Kidney (tissue), 14 donors: ENCODE data around the gene ATP2B1. TPM values are rescaled to one million over a fixed set of nuclear protein-coding genes. Genes with fewer than 3 reads are reported as not detected.

Experiments
- DNase-seq, 5 donors: peaks; one replicate each; pipeline ENCODE4 v3.0.0-alpha.2; 2013 to 2020
- FAIRE-seq: peaks from 2 replicates; lab custom pipeline; 2012; peaks lifted over from hg19 to GRCh38; lab: Jason Lieb, UNC
- H3K27ac ChIP-seq, 2 donors: one replicate each; pipeline ENCODE4 v1.7.0; 2013; ENCODE audit warnings: low read depth in 2 of 2, low read length in 2 of 2, inconsistent platforms in 1 of 2
- H3K27me3 ChIP-seq: one replicate; pipeline ENCODE4 v1.7.1; 2013; ENCODE audit warnings: low read length, inconsistent platforms; ENCODE audit not compliant: control insufficient read depth, insufficient read depth
- H3K36me3 ChIP-seq, 3 donors: one replicate each; pipeline versions ENCODE4 v1.7.0 to v1.7.1; 2013; ENCODE audit warnings: low read length in 3 of 3, control low read depth in 1 of 3, inconsistent platforms in 1 of 3; ENCODE audit not compliant: insufficient read depth in 3 of 3, control insufficient read depth in 2 of 3
- H3K4me1 ChIP-seq, 3 donors: one replicate each; pipeline versions ENCODE4 v1.7.0 to v1.7.1; 2013; ENCODE audit warnings: low read length in 3 of 3, inconsistent platforms in 1 of 3, low read depth in 1 of 3; ENCODE audit not compliant: control insufficient read depth in 2 of 3, insufficient read depth in 2 of 3
- H3K4me3 ChIP-seq, 3 donors: one replicate each; pipeline versions ENCODE4 v1.7.0 to v1.8.1; 2013; ENCODE audit warnings: low read length in 3 of 3, control low read depth in 1 of 3, inconsistent platforms in 1 of 3
- H3K9ac ChIP-seq, 3 donors: one replicate each; pipeline versions ENCODE4 v1.7.0 to v1.7.1; 2013; ENCODE audit warnings: low read length in 3 of 3, control low read depth in 1 of 3, inconsistent platforms in 1 of 3
- H3K9me3 ChIP-seq, 3 donors: one replicate each; pipeline versions ENCODE4 v1.7.0 to v1.7.1; 2013; ENCODE audit warnings: low read length in 3 of 3, control low read depth in 1 of 3, inconsistent platforms in 1 of 3; ENCODE audit not compliant: control insufficient read depth in 2 of 3, insufficient read depth in 1 of 3
- intact Hi-C: fragments of 100-400 bp; cut with DNase I; formaldehyde crosslinking; loops from one replicate; pipeline ENCODE4 v1.11.1; 2022
- polyA plus RNA-seq: library from polyadenylated mRNA; stranded (reverse); fragments of 350-450 nt; fragmentation: Illumina TruSeq; extraction: RNeasy Lipid Tissue Mini Kit (QIAGEN cat#74804); gene quantifications from one replicate; pipeline ENCODE4 v1.2.3, GENCODE V29; 2014; ENCODE audit warnings: low read depth, low replicate concordance; ENCODE audit not compliant: insufficient read depth
- total RNA-seq: library from RNA; stranded (reverse); fragmentation: NEBNext Ultra II Directional; extraction: Animal tissue kit (Norgen Biotek cat#: 25700); gene quantifications from one replicate; pipeline ENCODE4 v1.2.1, GENCODE V29; 2021
- TF ChIP-seq, protein P1 (sequence below): IDR thresholded peaks from 3 replicates; pipeline ENCODE4 v1.5.1; 2012; ENCODE audit warnings: mild to moderate bottlenecking, moderate library complexity, borderline replicate concordance; ENCODE audit not compliant: insufficient read depth; ENCODE audit errors: extremely low read depth
- donor health status: control.
- donor health status: control.
- donor health status: control.
- donor health status: control.
- donor health status: control.
- donor health status: DM: yes; HTN: yes; CAD: no.
- donor health status: Normal renal cell carcinoma (clear cell type).

Gene ATP2B1
- total and polyA plus RNA-seq, 2 donors from 2014 or later = 6.3 to 53.4 TPM

DNA sequence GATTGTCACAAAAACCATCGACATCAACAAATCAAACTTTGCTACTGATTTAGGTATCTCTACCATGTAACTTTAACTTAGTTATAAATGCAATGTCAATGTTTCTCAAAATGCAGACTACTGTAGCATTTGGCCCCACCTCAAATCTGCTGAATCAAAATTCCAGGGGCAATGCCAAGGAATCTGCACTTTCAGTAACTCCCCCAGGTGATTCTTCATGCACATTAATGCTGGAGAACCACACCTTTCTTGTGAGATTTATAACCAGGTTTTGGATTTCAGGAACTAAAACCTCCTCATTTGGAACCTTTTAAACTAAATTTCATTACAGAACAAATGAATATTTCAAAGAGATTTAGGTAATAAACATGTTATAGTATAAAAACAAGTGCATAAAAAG is 4.9 kb downstream of the ATP2B1 start:
- no peaks in the 10 kb centered on the region for H3K9me3 ChIP-seq
- intact Hi-C loops = no loop called here
- H3K27me3 ChIP-seq = no peaks in the 10 kb centered on the region
- TF ChIP-seq, protein P1, sequence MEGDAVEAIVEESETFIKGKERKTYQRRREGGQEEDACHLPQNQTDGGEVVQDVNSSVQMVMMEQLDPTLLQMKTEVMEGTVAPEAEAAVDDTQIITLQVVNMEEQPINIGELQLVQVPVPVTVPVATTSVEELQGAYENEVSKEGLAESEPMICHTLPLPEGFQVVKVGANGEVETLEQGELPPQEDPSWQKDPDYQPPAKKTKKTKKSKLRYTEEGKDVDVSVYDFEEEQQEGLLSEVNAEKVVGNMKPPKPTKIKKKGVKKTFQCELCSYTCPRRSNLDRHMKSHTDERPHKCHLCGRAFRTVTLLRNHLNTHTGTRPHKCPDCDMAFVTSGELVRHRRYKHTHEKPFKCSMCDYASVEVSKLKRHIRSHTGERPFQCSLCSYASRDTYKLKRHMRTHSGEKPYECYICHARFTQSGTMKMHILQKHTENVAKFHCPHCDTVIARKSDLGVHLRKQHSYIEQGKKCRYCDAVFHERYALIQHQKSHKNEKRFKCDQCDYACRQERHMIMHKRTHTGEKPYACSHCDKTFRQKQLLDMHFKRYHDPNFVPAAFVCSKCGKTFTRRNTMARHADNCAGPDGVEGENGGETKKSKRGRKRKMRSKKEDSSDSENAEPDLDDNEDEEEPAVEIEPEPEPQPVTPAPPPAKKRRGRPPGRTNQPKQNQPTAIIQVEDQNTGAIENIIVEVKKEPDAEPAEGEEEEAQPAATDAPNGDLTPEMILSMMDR = no peak
- H3K4me3 ChIP-seq = peak overlapping the region in 2 of 3 donors; percentile 4 to 33
- FAIRE-seq = peak; percentile 65
- no peak overlapping the region for H3K9ac ChIP-seq
- H3K27ac ChIP-seq = no peak overlapping the region
- peaks cover 0 to 16% (median 4%) of the 10 kb centered on the region in 3 donors for H3K4me1 ChIP-seq
- peak in 2 of 5 donors; percentile 26 to 61 for DNase-seq
- H3K36me3 ChIP-seq = no peaks in the 10 kb centered on the region

DNA sequence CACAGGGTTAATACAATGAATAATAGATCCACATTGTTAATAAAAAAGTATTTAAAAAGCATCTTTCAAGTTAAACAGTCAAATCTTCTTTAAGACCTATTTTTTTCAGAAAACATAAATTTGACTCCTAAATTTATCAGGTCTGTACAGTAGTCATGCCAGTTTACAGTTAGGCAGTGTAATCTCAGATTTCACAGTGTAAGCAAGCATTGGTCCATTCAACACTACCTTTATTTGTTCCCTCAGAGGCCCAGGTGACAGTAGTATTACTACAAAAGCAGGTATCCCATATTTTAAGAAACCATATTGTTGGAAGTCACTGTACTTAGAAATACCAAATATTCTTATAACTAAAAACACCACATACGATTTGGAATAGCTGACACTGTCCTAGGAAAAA is 6.1 kb downstream of the ATP2B1 start:
- TF ChIP-seq, protein P1 = no peak
- intact Hi-C loops = no loop called here
- Histone ChIP-seq H3K4me1 (peaks cover 0 to 16% (median 4%) of the 10 kb centered on the region in 3 donors), H3K36me3 (no peaks in the 10 kb centered on the region), H3K4me3 (no peak overlapping the region), H3K9ac (no peak overlapping the region), H3K27me3 (no peaks in the 10 kb centered on the region), H3K9me3 (no peaks in the 10 kb centered on the region), H3K27ac (no peak overlapping the region)
- FAIRE-seq (no peak), DNase-seq (no peak)

DNA sequence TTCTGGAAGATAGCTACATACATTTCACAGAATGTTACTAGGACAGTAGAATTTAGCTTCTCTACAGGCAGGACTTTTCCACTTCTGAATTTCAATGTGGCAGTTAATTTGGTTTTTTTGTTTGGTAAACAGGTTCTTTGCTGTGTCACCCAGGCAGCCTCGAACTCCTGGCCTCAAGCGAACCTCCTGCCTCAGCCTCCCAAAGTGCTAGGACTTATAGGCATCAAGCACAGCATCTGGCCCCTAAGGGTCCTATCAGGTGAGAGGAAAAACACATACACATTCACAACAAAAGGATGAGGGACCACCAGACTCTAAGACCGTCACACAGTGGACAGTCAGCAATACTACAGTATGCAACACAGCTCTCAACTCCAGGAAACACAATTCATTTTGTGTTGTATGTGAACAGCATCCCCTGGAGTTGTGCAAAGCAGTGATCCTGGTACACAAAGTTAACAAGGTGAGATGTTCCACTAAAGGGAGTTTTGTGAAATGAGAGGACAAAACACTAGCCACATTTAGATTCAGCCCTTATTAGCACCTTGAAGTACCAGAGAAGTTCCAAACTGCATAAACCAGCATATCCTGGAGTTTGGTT is 6.9 kb downstream of the ATP2B1 start:
- H3K36me3 ChIP-seq = no peaks in the 10 kb centered on the region
- H3K27me3 ChIP-seq = no peaks in the 10 kb centered on the region
- no peak for FAIRE-seq
- no peak overlapping the region for H3K27ac ChIP-seq
- H3K4me3 ChIP-seq = no peak overlapping the region
- no peaks in the 10 kb centered on the region for H3K9me3 ChIP-seq
- TF ChIP-seq, protein P1 = no peak
- peaks cover 0 to 11% (median 4%) of the 10 kb centered on the region in 3 donors for H3K4me1 ChIP-seq
- intact Hi-C loops = no loop called here
- DNase-seq = no peak
- no peak overlapping the region for H3K9ac ChIP-seq
